ENCODE data around the gene SLC22A5. TPM values are rescaled to one million over a fixed set of nuclear protein-coding genes. Genes with fewer than 3 reads are reported as not detected.

The SLC22A5 gene
- total and polyA plus RNA-seq, 9 of the 15 experiments (the other 6 are each of a cell fraction or from before 2014, with no cell fraction given): 3.0 to 16.6 (median 8.3) TPM

GRCh38 chr5:132368186-132368585 is 1.3 kb upstream of the SLC22A5 start:
- 71% methylated on average over 4 of the region's 4 CpGs for WGBS (ENCODE audit: insufficient coverage, low coverage, missing lambda C conversion rate)
- Histone ChIP-seq H3K27me3 (ENCODE audit: control insufficient read depth in 2 of 2, insufficient read depth in 2 of 2, low read length in 2 of 2) (no peaks in the 10 kb centered on the region), H3K4me1 (replicated peaks in 1 of 2; ENCODE audit: control insufficient read depth in 2 of 2, insufficient read depth in 2 of 2, low read length in 2 of 2) (peaks cover 19 to 26% of the 10 kb centered on the region in 2 experiments; a peak in 4 of 5 replicates), H3K79me2 (ENCODE audit: control insufficient read depth, insufficient read depth, low read length) (peaks cover 37% of the 10 kb centered on the region), H3K36me3 (ENCODE audit: control insufficient read depth, insufficient read depth, low read length) (peaks cover 22% of the 10 kb centered on the region), H3K9me3 (replicated peaks; ENCODE audit: control insufficient read depth, insufficient read depth, low read depth, low read length) (no peaks in the 10 kb centered on the region), H3K9ac (ENCODE audit: insufficient read depth in 1 of 2, low read depth in 2 of 2, low read length in 2 of 2) (peak overlapping the region in 1 of 2 experiments; percentile 50; a peak in 1 of 4 replicates), H3K27ac (ENCODE audit: extremely low read depth, low read depth, low read length) (no peak overlapping the region), H4K20me1 (replicated peaks; ENCODE audit: control insufficient read depth, insufficient read depth, low read length) (no peaks in the 10 kb centered on the region), H3K4me3 (no peak overlapping the region), H3K9me1 (ENCODE audit: control insufficient read depth, insufficient read depth, low read length) (no peaks in the 10 kb centered on the region), H3K4me2 (ENCODE audit: insufficient read depth, low read length) (peak overlapping the region; percentile 19), H2AFZ (ENCODE audit: low read depth, low read length) (peak overlapping the region; percentile 43; the same call in 1 of the 2 replicates)
- CTCF ChIA-PET (ENCODE audit: low intra/inter-chr PET ratio): no interaction called here
- ATAC-seq: no peak
- DNase-seq (ENCODE audit: extremely low read depth in 1 of 4, low spot score in 3 of 4): no peak
- in situ Hi-C loops (cut with MboI): no loop called here
- FAIRE-seq: no peak
- intact Hi-C loops (cut with micrococcal nuclease): loop anchor here (2.0 to 5.0 kb wide), 2 partner anchors 51 to 95 kb away; no protein-coding TSS in a partner anchor
- TF ChIP-seq CXXC5 (CRISPR knock-in tag; IDR thresholded peaks at IDR 0.05) (0 out of 2 replicates have a peak, but pooled peaks have one; percentile 16), HDAC2 (IDR thresholded peaks at IDR 0.05) (0 out of 2 replicates have a peak, but pooled peaks have one; percentile 33), ZBED1 (IDR thresholded peaks at IDR 0.05) (no peak), OTX1 (CRISPR knock-in tag; IDR thresholded peaks at IDR 0.05) (no peak)
- POLR2A ChIA-PET: interaction anchor here (1.1 to 3.8 kb wide), 6 partner anchors 10 to 122 kb away, joined by 3 to 12 read pairs (median 5); partner anchors contain the start of genes IRF1 and SLC22A4
- no TSS peak for BruUV-seq (replicated peaks)

- H3K27me3 ChIP-seq (ENCODE audit: control insufficient read depth in 2 of 2, insufficient read depth in 2 of 2, low read length in 2 of 2): no peaks in the 10 kb centered on the region
- DNase-seq (ENCODE audit: extremely low read depth in 1 of 4, low spot score in 3 of 4) (no peak), ATAC-seq (peak; percentile 65), FAIRE-seq (peak; percentile 85)
- WGBS (ENCODE audit: insufficient coverage, low coverage, missing lambda C conversion rate): under 1% methylated on average over 9 of the region's 9 CpGs
- in situ Hi-C loops (cut with MboI) (no loop called here), intact Hi-C loops (cut with micrococcal nuclease) (loop anchor here (2.0 to 5.0 kb wide), 2 partner anchors 52 to 96 kb away; no protein-coding TSS in a partner anchor)
- H3K4me3 ChIP-seq: peak overlapping the region; percentile 66
- H3K4me1 ChIP-seq (replicated peaks in 1 of 2; ENCODE audit: control insufficient read depth in 2 of 2, insufficient read depth in 2 of 2, low read length in 2 of 2): peaks cover 16 to 26% of the 10 kb centered on the region in 2 experiments; a peak in 4 of 5 replicates
- peaks cover 43% of the 10 kb centered on the region for H3K79me2 ChIP-seq (ENCODE audit: control insufficient read depth, insufficient read depth, low read length)
- ChIA-PET CTCF (ENCODE audit: low intra/inter-chr PET ratio) (interaction anchor here (1.1 kb wide), 1 partner anchor 305 kb away, joined by 3 read pairs; no protein-coding TSS in a partner anchor), POLR2A (interaction anchor here (0.5 to 3.8 kb wide), 22 partner anchors 10 to 802 kb away, joined by 3 to 12 read pairs (median 4); partner anchors contain the start of genes IRF1 and SLC22A4)
- peak overlapping the region; percentile 96 for H3K4me2 ChIP-seq (ENCODE audit: insufficient read depth, low read length)
- peak overlapping the region; percentile 92 for H2AFZ ChIP-seq (ENCODE audit: low read depth, low read length)
- H3K9me1 ChIP-seq (ENCODE audit: control insufficient read depth, insufficient read depth, low read length): no peaks in the 10 kb centered on the region
- no peaks in the 10 kb centered on the region for H4K20me1 ChIP-seq (replicated peaks; ENCODE audit: control insufficient read depth, insufficient read depth, low read length)
- H3K36me3 ChIP-seq (ENCODE audit: control insufficient read depth, insufficient read depth, low read length): peaks cover 22% of the 10 kb centered on the region
- H3K27ac ChIP-seq (ENCODE audit: extremely low read depth, low read depth, low read length): peak overlapping the region; percentile 78
- H3K9me3 ChIP-seq (replicated peaks; ENCODE audit: control insufficient read depth, insufficient read depth, low read depth, low read length): no peaks in the 10 kb centered on the region
- H3K9ac ChIP-seq (ENCODE audit: insufficient read depth in 1 of 2, low read depth in 2 of 2, low read length in 2 of 2): peak overlapping the region; percentile 84 to 93
- BruUV-seq (replicated peaks): no TSS peak
- TF ChIP-seq MCM7 (IDR thresholded peaks at IDR 0.05): no peak
- TF ChIP-seq FOXM1 (IDR thresholded peaks at IDR 0.05; ENCODE audit: low read depth): 0 out of 2 replicates have a peak, but pooled peaks have one; percentile 13
- no peak for TF ChIP-seq FOXM1 (CRISPR knock-in tag; IDR thresholded peaks at IDR 0.05; ENCODE audit: low read depth)
- TF ChIP-seq PTRF (tag; IDR thresholded peaks at IDR 0.05): no peak
- TF ChIP-seq CEBPZ (IDR thresholded peaks at IDR 0.05; ENCODE audit: borderline replicate concordance, low read depth, low read length): no peak
- no peak for TF ChIP-seq ZNF445 (CRISPR knock-in tag; IDR thresholded peaks at IDR 0.05; ENCODE audit: low read depth)
- TF ChIP-seq CBFA2T3 (IDR thresholded peaks at IDR 0.05): peak; percentile 20; the same call in 1 of the 2 replicates
Observed at GRCh38 chr5:132369007-132369473, 470 bp upstream of the SLC22A5 start.
